LNCAP (cell line): ENCODE data around the gene AUP1.

Source experiments
- TF ChIP-seq, protein P1 (sequence below): fragments of 450-650 bp; IDR thresholded peaks from 2 replicates; pipeline ENCODE4 v1.5.1; 2017; ENCODE audit warnings: mild to moderate bottlenecking

The AUP1 gene

DNA sequence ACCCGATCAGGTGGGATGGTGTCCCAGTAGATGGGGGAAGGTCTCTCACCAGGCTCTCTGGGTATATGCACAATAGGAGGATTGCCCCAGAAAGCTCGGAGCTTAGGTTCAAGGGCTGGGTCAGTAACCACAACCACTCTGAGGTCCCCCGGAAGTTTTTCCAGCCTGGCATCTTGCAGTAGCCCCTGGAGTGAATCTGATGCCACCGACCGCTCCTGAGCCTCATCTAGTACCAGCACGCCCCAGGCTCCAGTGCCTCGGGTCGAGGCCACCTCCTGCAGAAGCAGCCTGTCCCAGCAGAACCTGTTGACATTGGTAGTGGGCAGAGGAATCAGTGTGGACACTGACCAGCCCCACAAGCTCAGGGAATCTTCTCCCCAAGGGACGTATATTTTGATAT, 5.5 kb downstream of the AUP1 start:
- TF ChIP-seq, protein P1, sequence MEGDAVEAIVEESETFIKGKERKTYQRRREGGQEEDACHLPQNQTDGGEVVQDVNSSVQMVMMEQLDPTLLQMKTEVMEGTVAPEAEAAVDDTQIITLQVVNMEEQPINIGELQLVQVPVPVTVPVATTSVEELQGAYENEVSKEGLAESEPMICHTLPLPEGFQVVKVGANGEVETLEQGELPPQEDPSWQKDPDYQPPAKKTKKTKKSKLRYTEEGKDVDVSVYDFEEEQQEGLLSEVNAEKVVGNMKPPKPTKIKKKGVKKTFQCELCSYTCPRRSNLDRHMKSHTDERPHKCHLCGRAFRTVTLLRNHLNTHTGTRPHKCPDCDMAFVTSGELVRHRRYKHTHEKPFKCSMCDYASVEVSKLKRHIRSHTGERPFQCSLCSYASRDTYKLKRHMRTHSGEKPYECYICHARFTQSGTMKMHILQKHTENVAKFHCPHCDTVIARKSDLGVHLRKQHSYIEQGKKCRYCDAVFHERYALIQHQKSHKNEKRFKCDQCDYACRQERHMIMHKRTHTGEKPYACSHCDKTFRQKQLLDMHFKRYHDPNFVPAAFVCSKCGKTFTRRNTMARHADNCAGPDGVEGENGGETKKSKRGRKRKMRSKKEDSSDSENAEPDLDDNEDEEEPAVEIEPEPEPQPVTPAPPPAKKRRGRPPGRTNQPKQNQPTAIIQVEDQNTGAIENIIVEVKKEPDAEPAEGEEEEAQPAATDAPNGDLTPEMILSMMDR: no peak

DNA sequence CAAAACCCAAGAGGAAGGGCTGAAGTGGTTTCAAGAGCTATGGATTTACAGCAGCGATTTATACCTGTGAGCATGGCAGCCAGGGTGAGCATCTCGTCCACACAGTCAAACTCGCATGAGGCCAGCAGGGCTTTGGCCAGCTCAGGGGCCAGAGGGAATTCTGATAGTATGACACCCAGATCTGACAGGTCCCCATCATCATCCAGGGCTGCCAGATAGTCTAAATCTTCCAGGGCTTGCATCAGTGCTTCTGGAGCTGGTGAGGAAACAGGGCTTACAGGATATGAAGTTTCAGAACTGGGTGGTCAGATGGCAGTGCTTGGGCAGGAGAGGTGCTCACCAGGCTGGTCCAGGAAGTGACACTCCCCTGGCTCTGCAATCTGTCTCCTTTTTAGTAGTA, 7.0 kb downstream of the AUP1 start:
- TF ChIP-seq, protein P1: no peak

DNA sequence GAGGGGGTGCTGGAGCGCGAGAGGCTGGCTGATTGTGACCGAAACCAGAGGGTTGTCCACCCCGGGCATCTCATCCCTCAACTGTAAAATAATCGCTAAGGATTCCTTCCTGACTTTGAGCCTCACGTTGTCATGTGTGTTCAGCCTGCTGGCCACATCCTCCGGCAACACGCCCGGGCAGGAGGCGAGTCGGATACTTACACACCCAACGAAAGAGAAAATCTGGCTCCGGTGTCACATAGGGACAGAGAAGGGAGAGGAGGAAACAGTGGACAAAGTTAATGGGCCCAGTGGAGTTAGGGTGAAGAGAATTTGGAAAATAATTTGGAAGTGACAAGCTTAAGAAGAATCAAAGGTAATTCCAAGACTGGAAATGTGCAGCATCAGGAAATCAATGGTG, 12.9 kb downstream of the AUP1 start:
- TF ChIP-seq, protein P1: no peak

DNA sequence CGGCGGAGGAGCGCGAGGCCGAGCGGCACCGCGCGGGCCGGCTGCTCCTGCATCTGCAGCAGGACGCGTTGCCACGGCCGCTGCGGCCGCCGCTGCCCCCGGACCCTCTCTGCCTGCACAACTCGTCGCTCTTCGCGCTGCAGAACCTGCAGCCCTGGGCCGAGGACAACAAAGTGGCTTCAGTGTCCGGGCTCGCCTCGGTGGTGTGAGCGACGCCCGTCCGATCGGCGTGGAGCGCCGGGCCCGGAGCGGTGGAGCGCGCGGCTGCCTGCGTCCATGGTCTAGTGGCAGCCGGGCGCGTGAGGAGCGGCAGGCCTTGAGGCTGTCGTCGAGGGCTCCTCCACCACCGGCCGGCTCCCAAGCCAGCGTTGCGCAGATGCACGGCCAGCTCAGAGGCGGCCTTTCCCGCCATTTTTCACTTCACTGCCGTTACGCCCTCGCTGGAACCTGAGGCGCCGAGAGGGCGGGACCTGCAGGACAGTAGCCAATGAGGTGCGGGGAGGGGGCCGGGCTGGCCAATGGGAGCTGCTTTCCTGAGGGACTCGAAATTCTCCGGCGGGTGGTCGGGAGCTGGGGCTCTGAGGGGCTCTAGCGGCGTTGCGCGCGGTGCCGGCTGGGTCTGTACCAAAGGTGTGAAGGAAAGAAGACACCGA, 13.4 kb downstream of the AUP1 start:
- TF ChIP-seq, protein P1: no peak

DNA sequence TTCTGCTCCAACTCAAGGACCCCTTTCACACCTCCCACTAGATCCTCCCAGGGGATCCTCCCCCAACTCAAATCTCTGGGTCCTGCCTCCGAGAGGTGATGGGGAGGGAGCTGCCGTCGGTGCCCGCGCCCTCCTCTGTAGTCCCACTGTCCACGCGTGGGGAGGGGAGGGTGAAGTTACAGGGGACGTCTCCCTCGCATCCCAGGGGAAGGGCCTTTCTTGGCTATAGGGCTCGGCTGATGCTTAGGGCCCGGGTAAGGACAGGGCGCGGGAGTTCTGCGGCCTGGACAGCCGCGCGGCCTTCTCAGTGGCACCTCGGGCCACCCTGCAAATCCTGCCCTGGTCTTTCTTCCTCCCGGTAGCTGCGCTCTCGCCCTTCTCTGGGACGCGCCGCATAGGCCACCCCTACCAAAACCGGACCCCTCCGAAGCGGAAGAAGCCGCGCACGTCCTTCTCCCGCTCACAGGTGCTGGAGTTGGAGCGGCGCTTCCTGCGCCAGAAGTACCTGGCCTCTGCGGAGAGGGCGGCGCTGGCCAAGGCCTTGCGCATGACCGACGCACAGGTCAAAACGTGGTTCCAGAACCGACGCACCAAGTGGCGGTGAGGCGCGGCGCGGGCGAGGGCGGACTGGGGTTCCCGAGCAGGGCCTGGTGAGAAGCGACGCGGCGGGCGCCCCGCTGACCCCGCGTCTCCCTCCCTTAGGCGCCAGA, 14.1 kb downstream of the AUP1 start:
- TF ChIP-seq, protein P1: no peak

DNA sequence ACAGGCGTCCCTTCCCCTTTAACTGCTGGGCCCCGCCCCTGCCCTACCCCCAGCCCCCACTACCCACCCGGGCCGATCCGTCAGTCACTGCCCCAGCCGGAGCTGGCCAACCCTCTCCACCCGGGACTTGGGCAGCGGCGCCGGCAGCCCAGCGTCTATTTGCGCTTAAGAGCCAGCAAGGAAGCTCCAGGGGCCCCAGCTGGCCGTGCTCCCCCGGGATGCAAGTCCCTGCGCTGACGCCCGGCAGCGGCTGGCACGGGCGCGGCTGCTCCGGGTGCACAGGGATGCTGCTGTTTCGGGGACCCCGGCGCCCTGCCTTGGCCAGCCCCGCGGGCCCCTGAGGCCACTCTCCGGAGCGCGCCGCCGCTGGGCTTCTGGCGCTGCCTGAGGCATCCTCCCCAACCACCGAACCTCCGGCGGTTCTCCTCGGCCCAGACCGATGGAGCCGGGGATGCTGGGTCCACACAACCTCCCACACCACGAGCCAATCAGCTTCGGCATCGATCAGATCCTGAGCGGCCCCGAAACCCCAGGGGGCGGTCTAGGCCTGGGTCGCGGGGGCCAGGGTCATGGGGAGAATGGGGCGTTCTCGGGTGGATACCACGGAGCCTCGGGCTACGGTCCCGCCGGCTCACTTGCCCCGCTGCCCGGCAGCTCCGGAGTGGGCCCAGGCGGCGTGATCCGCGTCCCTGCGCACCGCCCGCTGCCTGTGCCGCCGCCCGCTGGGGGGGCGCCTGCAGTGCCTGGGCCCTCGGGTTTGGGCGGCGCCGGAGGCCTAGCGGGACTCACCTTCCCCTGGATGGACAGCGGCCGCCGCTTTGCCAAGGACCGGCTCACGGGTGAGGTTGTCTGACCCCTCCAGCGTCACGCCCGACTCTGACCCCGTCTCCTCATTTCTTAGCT, 14.9 kb downstream of the AUP1 start, which contains the start of gene TLX2:
TLX2 (plus strand) TSS at position 83 of the 903 bp plus-strand sequence; CDS start at position 440, 357 bp downstream.
- TF ChIP-seq, protein P1: no peak

DNA sequence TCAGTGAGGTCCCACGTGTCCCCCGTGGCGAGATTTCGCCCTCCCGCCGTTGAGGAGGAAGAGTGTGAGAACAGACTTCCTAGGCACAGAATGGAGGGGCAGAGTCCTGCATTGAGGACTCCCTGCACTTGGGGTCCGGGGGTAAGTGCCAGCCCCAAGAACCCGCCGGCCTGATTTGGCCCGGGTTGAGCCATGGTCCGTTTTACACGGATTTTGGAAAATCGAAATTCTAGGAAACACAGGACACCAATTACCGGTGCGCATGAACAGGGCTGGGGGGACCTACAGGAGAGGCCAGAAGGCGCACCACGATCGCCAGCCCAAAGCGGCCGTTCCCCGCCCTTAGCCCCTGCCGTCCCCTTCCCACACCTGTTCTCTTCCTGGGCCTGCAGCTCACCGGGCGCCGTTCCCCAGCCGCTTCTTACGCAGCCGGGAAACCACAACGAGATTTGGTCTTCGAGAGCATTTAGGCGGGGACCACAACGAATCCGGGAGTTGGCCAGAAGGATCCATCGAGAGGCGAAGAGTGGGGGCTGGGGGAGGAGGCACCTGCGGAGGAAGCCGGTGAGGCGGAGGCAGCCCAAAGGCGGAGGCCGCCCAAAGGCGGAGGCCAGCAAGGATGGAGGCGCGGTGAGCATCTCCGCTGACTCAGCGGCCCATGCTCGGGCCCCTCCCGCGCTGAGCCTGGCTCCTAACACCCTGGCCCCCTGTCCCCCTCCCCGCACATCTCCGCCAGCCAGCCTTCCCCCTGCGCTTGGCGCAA, 15.7 kb downstream of the AUP1 start:
- TF ChIP-seq, protein P1: no peak
